Neural cell (in vitro differentiated cells): ENCODE results near the gene CAMLG. TPM values are rescaled to one million over a fixed set of nuclear protein-coding genes. Genes with fewer than 3 reads are reported as not detected.

ENCODE experiments used
- H2AFZ ChIP-seq: fragments of 200-600, 300-800 bp; sonication (generic), shearing (Covaris generic); 2 replicates; pipeline ENCODE4 v1.6.0; 2014; ENCODE audit warnings: low read depth, mild to moderate bottlenecking, antibody characterized with exemption, low read length, moderate library complexity
- H3F3A ChIP-seq: fragments of 200-600 bp; shearing (Covaris generic); 2 replicates; pipeline ENCODE4 v1.6.1; 2016; ENCODE audit warnings: mild to moderate bottlenecking, moderate library complexity, mixed read lengths, antibody characterized with exemption, low read length; ENCODE audit not compliant: insufficient read depth, poor library complexity, severe bottlenecking
- H3K27ac ChIP-seq: fragments of 200-600, 300-800 bp; sonication (generic), shearing (Covaris generic); 2 replicates; pipeline ENCODE4 v1.5.1; 2014; ENCODE audit warnings: mild to moderate bottlenecking, low read length, moderate library complexity
- H3K27me3 ChIP-seq: fragments of 300-800, 200-600 bp; sonication (generic), shearing (Covaris generic); 2 replicates; pipeline ENCODE4 v1.6.0; 2014; ENCODE audit warnings: mild to moderate bottlenecking, low read depth, low read length, moderate library complexity; ENCODE audit not compliant: insufficient read depth
- H3K36me3 ChIP-seq: fragments of 300-800, 200-600 bp; sonication (generic), shearing (Covaris generic); 2 replicates; pipeline ENCODE4 v1.5.1; 2014; ENCODE audit warnings: mild to moderate bottlenecking, antibody characterized with exemption, low read length, moderate library complexity; ENCODE audit not compliant: insufficient read depth
- H3K4me2 ChIP-seq: fragments of 300-800, 200-600 bp; sonication (generic), shearing (Covaris generic); 2 replicates; pipeline ENCODE4 v1.6.0; 2014; ENCODE audit warnings: mild to moderate bottlenecking, low read length
- H3K4me3 ChIP-seq: fragments of 300-800, 200-600 bp; sonication (generic), shearing (Covaris generic); 2 replicates; pipeline ENCODE4 v1.5.1; 2014; ENCODE audit warnings: mild to moderate bottlenecking, low read length, moderate library complexity
- H3K79me2 ChIP-seq: fragments of 200-600 bp; shearing (Covaris generic); replicated peaks from 2 replicates; pipeline ENCODE4 v1.6.0; 2014; ENCODE audit warnings: mild to moderate bottlenecking, low read length, moderate library complexity; ENCODE audit not compliant: insufficient read depth
- H3K9ac ChIP-seq: fragments of 300-800, 200-600 bp; sonication (generic), shearing (Covaris generic); 2 replicates; pipeline ENCODE4 v1.6.1; 2016; ENCODE audit warnings: mild to moderate bottlenecking, low read length, mixed read lengths
- H3K9me2 ChIP-seq: fragments of 200-600 bp; shearing (Covaris generic); 2 replicates; pipeline ENCODE4 v1.6.1; 2016; ENCODE audit warnings: mild to moderate bottlenecking, low read length, mixed read lengths; ENCODE audit not compliant: insufficient read depth
- H3K9me3 ChIP-seq: fragments of 200-600, 300-800 bp; sonication (generic), shearing (Covaris generic); 2 replicates; pipeline ENCODE4 v1.6.1; 2016; ENCODE audit warnings: mild to moderate bottlenecking, mixed run types, low read length, moderate library complexity, mixed read lengths
- H4K20me1 ChIP-seq: fragments of 200-600 bp; shearing (Covaris generic); 2 replicates; pipeline ENCODE4 v1.6.1; 2016; ENCODE audit warnings: mild to moderate bottlenecking, mixed run types; ENCODE audit not compliant: insufficient read depth
- EP300 ChIP-seq: fragments of 450-650 bp; conservative IDR thresholded peaks from 2 replicates; pipeline ENCODE4 v1.6.1; 2014; ENCODE audit warnings: antibody characterized with exemption, mild to moderate bottlenecking, moderate library complexity; ENCODE audit not compliant: poor library complexity, severe bottlenecking
- EZH2 ChIP-seq: fragments of 200-600, 300-800 bp; shearing (Covaris generic), sonication (generic); IDR thresholded peaks from 2 replicates; pipeline ENCODE4 v1.6.1; 2014; ENCODE audit warnings: antibody characterized with exemption, low read length, borderline replicate concordance, mild to moderate bottlenecking; ENCODE audit not compliant: insufficient read depth, poor library complexity, severe bottlenecking
- MXI1 ChIP-seq: fragments of 450-650 bp; conservative IDR thresholded peaks from 2 replicates; pipeline ENCODE4 v1.6.1; 2014; ENCODE audit warnings: antibody characterized with exemption, mild to moderate bottlenecking; ENCODE audit not compliant: poor library complexity, severe bottlenecking
- POLR2AphosphoS5 ChIP-seq: IDR thresholded peaks from 2 replicates; pipeline ENCODE4 v1.6.1; 2012
- RAD21 ChIP-seq: fragments of 450-650 bp; conservative IDR thresholded peaks from 2 replicates; pipeline ENCODE4 v1.6.1; 2014; ENCODE audit warnings: antibody characterized with exemption, mild to moderate bottlenecking, moderate library complexity
- SMC3 ChIP-seq: fragments of 450-650 bp; conservative IDR thresholded peaks from 2 replicates; pipeline ENCODE4 v1.6.1; 2014; ENCODE audit warnings: antibody characterized with exemption, mild to moderate bottlenecking, moderate library complexity; ENCODE audit not compliant: poor library complexity
- TAF1 ChIP-seq: IDR thresholded peaks from 2 replicates; pipeline ENCODE4 v1.6.1; 2012; ENCODE audit warnings: low read depth
- polyA plus RNA-seq: library from polyadenylated mRNA; depleted of rRNA; stranded (reverse); fragments of >200 nt; gene quantifications from 2 replicates; pipeline ENCODE4 v1.2.3, GENCODE V29; 2014
- TF ChIP-seq, protein P1 (sequence below): IDR thresholded peaks from 2 replicates; pipeline ENCODE4 v1.6.1; 2012; ENCODE audit warnings: borderline replicate concordance
- TF ChIP-seq, protein P2 (sequence below): fragments of 450-650 bp; IDR thresholded peaks from 2 replicates; pipeline ENCODE4 v1.5.1; 2014; ENCODE audit warnings: antibody characterized with exemption, mild to moderate bottlenecking, moderate library complexity; ENCODE audit not compliant: poor library complexity, severe bottlenecking

CAMLG gene
- polyA plus RNA-seq, 1 donor from 2014 or later: 104 TPM

- no peaks in the 10 kb centered on the region for H4K20me1 ChIP-seq
- no peaks in the 10 kb centered on the region for H3K9me3 ChIP-seq
- no peak overlapping the region for H3K27ac ChIP-seq
- no peak overlapping the region for H3K9ac ChIP-seq
- TF ChIP-seq, protein P1, sequence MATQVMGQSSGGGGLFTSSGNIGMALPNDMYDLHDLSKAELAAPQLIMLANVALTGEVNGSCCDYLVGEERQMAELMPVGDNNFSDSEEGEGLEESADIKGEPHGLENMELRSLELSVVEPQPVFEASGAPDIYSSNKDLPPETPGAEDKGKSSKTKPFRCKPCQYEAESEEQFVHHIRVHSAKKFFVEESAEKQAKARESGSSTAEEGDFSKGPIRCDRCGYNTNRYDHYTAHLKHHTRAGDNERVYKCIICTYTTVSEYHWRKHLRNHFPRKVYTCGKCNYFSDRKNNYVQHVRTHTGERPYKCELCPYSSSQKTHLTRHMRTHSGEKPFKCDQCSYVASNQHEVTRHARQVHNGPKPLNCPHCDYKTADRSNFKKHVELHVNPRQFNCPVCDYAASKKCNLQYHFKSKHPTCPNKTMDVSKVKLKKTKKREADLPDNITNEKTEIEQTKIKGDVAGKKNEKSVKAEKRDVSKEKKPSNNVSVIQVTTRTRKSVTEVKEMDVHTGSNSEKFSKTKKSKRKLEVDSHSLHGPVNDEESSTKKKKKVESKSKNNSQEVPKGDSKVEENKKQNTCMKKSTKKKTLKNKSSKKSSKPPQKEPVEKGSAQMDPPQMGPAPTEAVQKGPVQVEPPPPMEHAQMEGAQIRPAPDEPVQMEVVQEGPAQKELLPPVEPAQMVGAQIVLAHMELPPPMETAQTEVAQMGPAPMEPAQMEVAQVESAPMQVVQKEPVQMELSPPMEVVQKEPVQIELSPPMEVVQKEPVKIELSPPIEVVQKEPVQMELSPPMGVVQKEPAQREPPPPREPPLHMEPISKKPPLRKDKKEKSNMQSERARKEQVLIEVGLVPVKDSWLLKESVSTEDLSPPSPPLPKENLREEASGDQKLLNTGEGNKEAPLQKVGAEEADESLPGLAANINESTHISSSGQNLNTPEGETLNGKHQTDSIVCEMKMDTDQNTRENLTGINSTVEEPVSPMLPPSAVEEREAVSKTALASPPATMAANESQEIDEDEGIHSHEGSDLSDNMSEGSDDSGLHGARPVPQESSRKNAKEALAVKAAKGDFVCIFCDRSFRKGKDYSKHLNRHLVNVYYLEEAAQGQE: no peak
- H3F3A ChIP-seq: no peaks in the 10 kb centered on the region
- H3K36me3 ChIP-seq: no peaks in the 10 kb centered on the region
- H3K4me2 ChIP-seq: no peak overlapping the region
- no peaks in the 10 kb centered on the region for H3K79me2 ChIP-seq
- H2AFZ ChIP-seq: no peak overlapping the region
- H3K4me3 ChIP-seq: no peak overlapping the region
- no peaks in the 10 kb centered on the region for H3K9me2 ChIP-seq
- no peaks in the 10 kb centered on the region for H3K27me3 ChIP-seq
Observed at GRCh38 chr5:134777366-134777765, 39.0 kb downstream of the CAMLG start.

DNA sequence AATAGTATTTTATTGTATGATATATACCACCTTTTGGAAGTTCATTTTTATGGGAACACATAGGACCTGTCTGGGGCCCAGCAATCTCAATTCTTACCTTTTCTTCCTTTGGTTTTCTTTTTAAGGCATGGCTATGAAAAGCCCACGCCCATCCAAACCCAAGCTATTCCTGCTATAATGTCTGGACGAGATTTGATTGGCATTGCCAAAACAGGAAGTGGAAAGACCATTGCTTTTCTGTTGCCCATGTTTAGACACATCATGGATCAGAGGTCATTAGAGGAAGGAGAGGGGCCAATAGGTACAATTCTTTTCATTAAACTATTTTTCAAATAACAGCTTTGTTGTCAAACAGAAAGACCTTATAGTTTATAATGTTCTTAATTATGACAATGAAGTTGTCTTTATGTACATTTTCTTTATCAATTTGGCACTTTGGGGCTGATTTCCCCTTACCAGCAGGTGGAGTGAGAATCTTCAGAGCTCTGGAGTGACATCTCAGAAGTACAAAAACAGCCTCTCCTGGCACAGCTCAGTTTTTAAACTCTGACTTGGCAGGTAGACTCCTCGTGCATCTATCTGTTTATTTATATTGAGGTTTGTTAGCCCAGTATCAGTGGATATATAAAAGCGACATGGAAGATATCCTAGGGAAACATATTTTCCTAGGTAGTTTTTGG lies 46.0 kb downstream of the CAMLG start:
- Histone ChIP-seq H4K20me1 (no peaks in the 10 kb centered on the region), H3F3A (no peaks in the 10 kb centered on the region), H3K9ac (no peak overlapping the region), H2AFZ (no peak overlapping the region), H3K9me3 (no peaks in the 10 kb centered on the region), H3K9me2 (no peaks in the 10 kb centered on the region), H3K4me3 (no peak overlapping the region), H3K27ac (no peak overlapping the region), H3K36me3 (no peaks in the 10 kb centered on the region), H3K4me2 (no peak overlapping the region), H3K27me3 (no peaks in the 10 kb centered on the region), H3K79me2 (no peaks in the 10 kb centered on the region)
- TF ChIP-seq, protein P1: no peak
- TF ChIP-seq POLR2AphosphoS5: no peak
- TF ChIP-seq, protein P2, sequence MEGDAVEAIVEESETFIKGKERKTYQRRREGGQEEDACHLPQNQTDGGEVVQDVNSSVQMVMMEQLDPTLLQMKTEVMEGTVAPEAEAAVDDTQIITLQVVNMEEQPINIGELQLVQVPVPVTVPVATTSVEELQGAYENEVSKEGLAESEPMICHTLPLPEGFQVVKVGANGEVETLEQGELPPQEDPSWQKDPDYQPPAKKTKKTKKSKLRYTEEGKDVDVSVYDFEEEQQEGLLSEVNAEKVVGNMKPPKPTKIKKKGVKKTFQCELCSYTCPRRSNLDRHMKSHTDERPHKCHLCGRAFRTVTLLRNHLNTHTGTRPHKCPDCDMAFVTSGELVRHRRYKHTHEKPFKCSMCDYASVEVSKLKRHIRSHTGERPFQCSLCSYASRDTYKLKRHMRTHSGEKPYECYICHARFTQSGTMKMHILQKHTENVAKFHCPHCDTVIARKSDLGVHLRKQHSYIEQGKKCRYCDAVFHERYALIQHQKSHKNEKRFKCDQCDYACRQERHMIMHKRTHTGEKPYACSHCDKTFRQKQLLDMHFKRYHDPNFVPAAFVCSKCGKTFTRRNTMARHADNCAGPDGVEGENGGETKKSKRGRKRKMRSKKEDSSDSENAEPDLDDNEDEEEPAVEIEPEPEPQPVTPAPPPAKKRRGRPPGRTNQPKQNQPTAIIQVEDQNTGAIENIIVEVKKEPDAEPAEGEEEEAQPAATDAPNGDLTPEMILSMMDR: no peak
- TF ChIP-seq TAF1: no peak
- TF ChIP-seq EZH2: no peak
- TF ChIP-seq EP300: no peak
- TF ChIP-seq MXI1: no peak
- no peak for TF ChIP-seq SMC3
- no peak for TF ChIP-seq RAD21
